GM12878 (cell line): Measurements from ENCODE around the gene CFAP299.

ENCODE experiments used
- GABPA ChIP-seq: IDR thresholded peaks from 2 replicates; pipeline ENCODE4 v1.6.1; 2014; ENCODE audit warnings: antibody characterized with exemption, low read depth, mild to moderate bottlenecking, inconsistent platforms
- POLR2AphosphoS5 ChIP-seq: IDR thresholded peaks from 2 replicates; pipeline ENCODE4 v1.6.1; 2011; ENCODE audit warnings: mild to moderate bottlenecking, low read length, inconsistent platforms
- TF ChIP-seq, protein P1 (sequence below), 3 experiments: IDR thresholded peaks in 2 of 3; conservative IDR thresholded peaks in 1 of 3; 2 replicates each; pipeline ENCODE4 v1.5.1; 2011; ENCODE audit warnings: low read depth in 3 of 3, low read length in 3 of 3, mild to moderate bottlenecking in 3 of 3, control low read depth in 2 of 3, moderate library complexity in 2 of 3, inconsistent platforms in 1 of 3, mixed read lengths in 1 of 3; ENCODE audit not compliant: control insufficient read depth in 2 of 3, insufficient read depth in 1 of 3; ENCODE audit errors: extremely low read depth in 1 of 3

DNA sequence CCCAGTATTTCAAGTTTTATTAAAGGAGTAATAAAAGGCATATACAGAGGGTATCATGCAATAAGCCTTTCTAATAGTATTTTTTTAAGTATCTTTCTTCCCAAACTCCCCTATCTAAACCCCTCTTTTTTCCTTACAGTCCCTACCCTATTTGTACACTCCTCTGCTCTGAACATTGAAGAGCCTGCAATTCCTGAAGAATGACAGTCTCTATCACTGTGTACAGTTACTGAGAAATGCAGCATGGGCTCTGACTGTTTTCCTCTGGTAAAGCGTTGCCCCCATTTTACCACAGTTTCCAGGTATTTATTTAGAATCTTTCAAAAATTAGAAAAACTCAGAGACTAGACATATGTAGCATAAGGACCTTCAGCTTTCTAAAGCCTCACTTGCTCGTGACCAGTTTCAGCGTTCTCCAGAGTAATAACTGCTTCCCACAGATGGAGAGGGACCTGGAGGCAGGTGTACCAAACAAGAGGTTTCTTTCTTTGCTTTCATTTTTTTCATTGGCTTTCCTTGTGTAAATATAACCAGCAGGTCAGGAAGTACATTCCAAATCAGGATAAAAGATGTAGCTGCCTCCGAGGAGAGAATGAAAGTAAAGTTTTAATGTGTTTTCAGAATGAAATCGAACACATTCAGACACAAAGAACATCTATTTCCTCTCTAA lies 230.8 kb downstream of the CFAP299 start:
- TF ChIP-seq, protein P1, sequence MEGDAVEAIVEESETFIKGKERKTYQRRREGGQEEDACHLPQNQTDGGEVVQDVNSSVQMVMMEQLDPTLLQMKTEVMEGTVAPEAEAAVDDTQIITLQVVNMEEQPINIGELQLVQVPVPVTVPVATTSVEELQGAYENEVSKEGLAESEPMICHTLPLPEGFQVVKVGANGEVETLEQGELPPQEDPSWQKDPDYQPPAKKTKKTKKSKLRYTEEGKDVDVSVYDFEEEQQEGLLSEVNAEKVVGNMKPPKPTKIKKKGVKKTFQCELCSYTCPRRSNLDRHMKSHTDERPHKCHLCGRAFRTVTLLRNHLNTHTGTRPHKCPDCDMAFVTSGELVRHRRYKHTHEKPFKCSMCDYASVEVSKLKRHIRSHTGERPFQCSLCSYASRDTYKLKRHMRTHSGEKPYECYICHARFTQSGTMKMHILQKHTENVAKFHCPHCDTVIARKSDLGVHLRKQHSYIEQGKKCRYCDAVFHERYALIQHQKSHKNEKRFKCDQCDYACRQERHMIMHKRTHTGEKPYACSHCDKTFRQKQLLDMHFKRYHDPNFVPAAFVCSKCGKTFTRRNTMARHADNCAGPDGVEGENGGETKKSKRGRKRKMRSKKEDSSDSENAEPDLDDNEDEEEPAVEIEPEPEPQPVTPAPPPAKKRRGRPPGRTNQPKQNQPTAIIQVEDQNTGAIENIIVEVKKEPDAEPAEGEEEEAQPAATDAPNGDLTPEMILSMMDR (IDR thresholded peaks at IDR 0.05 in 2 of 3, conservative IDR thresholded peaks at IDR 0.05 in 1 of 3; ENCODE audit: control insufficient read depth in 2 of 3, extremely low read depth in 1 of 3, insufficient read depth in 1 of 3, low read depth in 3 of 3, low read length in 3 of 3): no peak
- TF ChIP-seq GABPA (no peak), POLR2AphosphoS5 (no peak)
